HL-60 (cell line): Measurements from ENCODE around the gene KRTAP10-2.

Source experiments
- DNase-seq, 2 experiments: peaks; one replicate each; pipeline ENCODE4 v3.0.0-alpha.2; 2010 to 2020; ENCODE audit warnings: low read depth in 1 of 2, low spot score in 1 of 2
- H3K27ac ChIP-seq: fragments of 250-450 bp; sonication (Bioruptor Pico); replicated peaks from 2 replicates; pipeline ENCODE4 v1.5.1; 2020; ENCODE audit warnings: mild to moderate bottlenecking, moderate library complexity
- H3K27me3 ChIP-seq: fragments of 250-450 bp; sonication (Bioruptor Pico); 2 replicates; pipeline ENCODE4 v1.5.1; 2021; ENCODE audit warnings: mild to moderate bottlenecking, moderate library complexity; ENCODE audit not compliant: insufficient read depth, poor library complexity, severe bottlenecking
- H3K4me3 ChIP-seq: replicated peaks from 2 replicates; pipeline ENCODE4 v1.5.1; 2011; ENCODE audit warnings: mild to moderate bottlenecking, control low read depth, low read length; ENCODE audit not compliant: insufficient read depth
- GABPA ChIP-seq: IDR thresholded peaks from 2 replicates; pipeline ENCODE4 v1.6.1; 2012; ENCODE audit warnings: low read depth
- POLR2AphosphoS5 ChIP-seq: IDR thresholded peaks from 2 replicates; pipeline ENCODE4 v1.6.1; 2012; ENCODE audit warnings: low read depth
- SPI1 ChIP-seq: IDR thresholded peaks from 2 replicates; pipeline ENCODE4 v1.6.1; 2012; ENCODE audit warnings: low read depth, mild to moderate bottlenecking, borderline replicate concordance
- TF ChIP-seq, protein P1 (sequence below): IDR thresholded peaks from 2 replicates; pipeline ENCODE4 v1.6.1; 2012; ENCODE audit warnings: low read depth; ENCODE audit not compliant: insufficient replicate concordance
- TF ChIP-seq, protein P2 (sequence below): IDR thresholded peaks from one replicate; pipeline ENCODE4 v1.5.1; 2011; ENCODE audit warnings: low read length, control low read depth, inconsistent platforms; ENCODE audit not compliant: insufficient read depth

KRTAP10-2 gene

DNA sequence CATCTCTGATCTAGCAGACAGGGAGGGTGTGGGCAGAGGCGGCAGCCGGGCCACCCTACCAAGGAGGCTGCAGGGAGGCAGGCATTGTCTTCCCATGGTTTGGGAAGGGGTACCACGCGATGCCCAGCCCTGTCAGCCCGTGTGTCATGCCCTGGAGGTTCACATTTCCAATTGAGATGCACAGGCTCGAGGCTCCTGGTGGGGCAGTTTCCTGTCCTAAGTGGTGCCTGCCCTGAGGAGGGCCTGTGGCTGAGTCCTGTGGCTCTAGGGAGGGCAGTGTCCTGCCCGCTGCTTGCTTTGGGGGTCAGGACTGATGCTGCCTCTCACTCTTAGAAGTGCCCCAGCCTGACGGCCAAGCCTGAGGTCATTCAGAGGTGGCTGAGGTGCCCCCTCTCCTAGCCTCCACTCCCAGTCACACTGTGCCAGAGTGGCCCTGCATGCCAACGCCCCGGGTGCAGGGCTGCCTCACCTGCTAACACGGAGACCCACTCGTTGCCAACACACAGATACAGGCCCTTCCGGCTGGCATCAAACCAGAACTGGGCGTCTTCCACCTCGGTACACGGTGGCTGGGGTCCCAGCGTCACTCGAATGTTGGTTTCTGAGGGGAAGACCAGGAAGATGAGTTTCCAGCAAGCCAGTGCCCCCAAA, 23.2 kb downstream of the KRTAP10-2 start:
- H3K27me3 ChIP-seq = no peaks in the 10 kb centered on the region
- no peak for DNase-seq
- H3K27ac ChIP-seq = no peak overlapping the region
- TF ChIP-seq, protein P1, sequence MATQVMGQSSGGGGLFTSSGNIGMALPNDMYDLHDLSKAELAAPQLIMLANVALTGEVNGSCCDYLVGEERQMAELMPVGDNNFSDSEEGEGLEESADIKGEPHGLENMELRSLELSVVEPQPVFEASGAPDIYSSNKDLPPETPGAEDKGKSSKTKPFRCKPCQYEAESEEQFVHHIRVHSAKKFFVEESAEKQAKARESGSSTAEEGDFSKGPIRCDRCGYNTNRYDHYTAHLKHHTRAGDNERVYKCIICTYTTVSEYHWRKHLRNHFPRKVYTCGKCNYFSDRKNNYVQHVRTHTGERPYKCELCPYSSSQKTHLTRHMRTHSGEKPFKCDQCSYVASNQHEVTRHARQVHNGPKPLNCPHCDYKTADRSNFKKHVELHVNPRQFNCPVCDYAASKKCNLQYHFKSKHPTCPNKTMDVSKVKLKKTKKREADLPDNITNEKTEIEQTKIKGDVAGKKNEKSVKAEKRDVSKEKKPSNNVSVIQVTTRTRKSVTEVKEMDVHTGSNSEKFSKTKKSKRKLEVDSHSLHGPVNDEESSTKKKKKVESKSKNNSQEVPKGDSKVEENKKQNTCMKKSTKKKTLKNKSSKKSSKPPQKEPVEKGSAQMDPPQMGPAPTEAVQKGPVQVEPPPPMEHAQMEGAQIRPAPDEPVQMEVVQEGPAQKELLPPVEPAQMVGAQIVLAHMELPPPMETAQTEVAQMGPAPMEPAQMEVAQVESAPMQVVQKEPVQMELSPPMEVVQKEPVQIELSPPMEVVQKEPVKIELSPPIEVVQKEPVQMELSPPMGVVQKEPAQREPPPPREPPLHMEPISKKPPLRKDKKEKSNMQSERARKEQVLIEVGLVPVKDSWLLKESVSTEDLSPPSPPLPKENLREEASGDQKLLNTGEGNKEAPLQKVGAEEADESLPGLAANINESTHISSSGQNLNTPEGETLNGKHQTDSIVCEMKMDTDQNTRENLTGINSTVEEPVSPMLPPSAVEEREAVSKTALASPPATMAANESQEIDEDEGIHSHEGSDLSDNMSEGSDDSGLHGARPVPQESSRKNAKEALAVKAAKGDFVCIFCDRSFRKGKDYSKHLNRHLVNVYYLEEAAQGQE = no peak
- TF ChIP-seq SPI1 (no peak), POLR2AphosphoS5 (no peak), GABPA (no peak)
- TF ChIP-seq, protein P2, sequence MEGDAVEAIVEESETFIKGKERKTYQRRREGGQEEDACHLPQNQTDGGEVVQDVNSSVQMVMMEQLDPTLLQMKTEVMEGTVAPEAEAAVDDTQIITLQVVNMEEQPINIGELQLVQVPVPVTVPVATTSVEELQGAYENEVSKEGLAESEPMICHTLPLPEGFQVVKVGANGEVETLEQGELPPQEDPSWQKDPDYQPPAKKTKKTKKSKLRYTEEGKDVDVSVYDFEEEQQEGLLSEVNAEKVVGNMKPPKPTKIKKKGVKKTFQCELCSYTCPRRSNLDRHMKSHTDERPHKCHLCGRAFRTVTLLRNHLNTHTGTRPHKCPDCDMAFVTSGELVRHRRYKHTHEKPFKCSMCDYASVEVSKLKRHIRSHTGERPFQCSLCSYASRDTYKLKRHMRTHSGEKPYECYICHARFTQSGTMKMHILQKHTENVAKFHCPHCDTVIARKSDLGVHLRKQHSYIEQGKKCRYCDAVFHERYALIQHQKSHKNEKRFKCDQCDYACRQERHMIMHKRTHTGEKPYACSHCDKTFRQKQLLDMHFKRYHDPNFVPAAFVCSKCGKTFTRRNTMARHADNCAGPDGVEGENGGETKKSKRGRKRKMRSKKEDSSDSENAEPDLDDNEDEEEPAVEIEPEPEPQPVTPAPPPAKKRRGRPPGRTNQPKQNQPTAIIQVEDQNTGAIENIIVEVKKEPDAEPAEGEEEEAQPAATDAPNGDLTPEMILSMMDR = no peak
- no peak overlapping the region for H3K4me3 ChIP-seq

DNA sequence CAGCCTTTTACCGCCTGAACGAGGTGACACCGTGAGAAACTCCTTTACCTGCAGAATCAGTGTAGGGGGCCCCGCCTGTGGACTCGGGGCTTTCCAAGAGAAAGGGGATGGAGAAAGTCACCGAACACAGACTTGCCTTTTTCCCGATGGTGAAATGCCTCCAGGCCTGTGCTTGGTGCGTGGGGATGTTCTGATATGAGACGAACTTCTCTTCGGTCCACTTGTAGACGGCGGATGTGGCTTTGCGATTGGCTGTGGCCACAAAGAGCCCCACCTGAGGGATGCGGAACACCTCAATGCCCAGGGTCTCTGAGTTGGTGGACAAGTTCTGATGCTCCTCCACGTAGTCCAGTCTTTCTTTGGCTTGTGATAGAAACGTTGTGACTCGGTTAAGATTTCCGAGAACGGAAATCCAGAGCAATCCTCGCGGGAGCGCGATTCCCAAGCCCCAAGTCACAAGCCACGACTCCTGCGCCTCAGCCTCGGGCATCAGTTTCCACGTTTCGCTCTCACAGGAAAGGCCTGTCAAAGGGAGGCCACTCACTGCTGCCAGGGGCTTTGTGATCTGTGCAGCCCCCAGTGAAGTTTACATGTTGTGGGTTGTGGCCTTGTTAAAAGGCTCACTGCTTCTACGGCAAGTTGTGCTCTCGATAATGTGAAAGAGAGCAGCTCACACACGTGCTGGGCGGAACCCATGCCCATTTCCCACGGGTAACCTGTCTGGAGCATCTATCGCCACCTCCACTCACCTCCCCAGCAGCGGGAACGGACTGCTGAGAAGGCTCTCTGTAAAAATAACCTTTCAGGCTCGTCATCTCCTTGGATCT, 23.9 kb downstream of the KRTAP10-2 start:
- Histone ChIP-seq H3K4me3 (no peak overlapping the region), H3K27ac (no peak overlapping the region), H3K27me3 (no peaks in the 10 kb centered on the region)
- TF ChIP-seq GABPA (no peak), POLR2AphosphoS5 (no peak)
- TF ChIP-seq, protein P2 = no peak
- TF ChIP-seq, protein P1 = no peak
- no peak for DNase-seq

DNA sequence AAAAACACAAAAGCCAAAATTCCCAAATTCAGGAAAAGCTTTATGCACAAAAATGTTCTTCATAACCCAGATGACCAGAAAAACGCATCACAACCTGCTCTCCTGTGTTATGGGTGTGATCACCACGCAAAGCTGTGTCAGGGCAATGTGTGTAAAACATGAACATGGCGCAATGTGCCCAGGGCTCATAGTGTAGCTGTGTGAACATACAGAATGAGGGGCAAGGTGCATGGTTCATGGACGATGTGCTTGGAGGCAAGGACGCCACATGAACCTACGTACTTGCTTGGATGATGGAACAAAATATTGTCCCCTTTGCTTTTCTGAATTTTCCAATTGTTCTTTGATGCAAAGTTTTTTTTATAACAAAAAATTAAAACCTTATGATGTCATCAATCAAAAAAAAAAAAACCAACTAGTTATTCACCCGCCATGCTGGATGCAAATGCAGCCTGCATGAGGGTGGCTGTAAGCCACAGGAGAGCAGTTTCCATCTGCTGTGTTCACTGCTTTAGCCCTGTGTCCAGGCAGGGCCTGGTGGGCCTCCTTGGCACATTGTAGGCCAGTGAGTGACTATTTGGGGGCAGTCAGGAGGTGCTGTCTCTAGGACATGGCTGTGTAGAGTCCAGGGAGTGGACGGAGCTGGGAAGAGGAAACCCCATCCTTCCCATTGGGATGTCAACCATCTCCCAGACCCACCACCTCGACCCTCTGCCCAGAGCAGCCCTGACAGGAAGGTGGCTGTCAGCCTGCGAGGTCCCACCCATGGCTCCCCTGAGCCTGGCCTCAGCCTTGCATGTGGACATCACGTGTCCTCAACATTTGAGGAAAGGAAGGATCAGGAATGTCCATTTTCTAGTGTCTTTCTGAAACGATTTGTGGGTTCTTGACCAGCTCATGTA, 25.0 kb downstream of the KRTAP10-2 start:
- TF ChIP-seq GABPA (no peak), SPI1 (no peak), POLR2AphosphoS5 (no peak)
- TF ChIP-seq, protein P1 = no peak
- TF ChIP-seq, protein P2 = no peak
- Histone ChIP-seq H3K27me3 (no peaks in the 10 kb centered on the region), H3K4me3 (no peak overlapping the region), H3K27ac (no peak overlapping the region)
- no peak for DNase-seq
